ENCODE measurements around the gene THAP7.

The THAP7 gene

GRCh38 chr22:21031545-21032036, 29.7 kb upstream of the THAP7 start:
- peaks cover 1% of the 10 kb centered on the region for H3K79me1 ChIP-seq (ENCODE audit: low read depth, low read length)
- peak overlapping the region; percentile 56 for H3K4ac ChIP-seq (ENCODE audit: low read length)
- H2BK12ac ChIP-seq (ENCODE audit: low read length), result peak overlapping the region; percentile 78
- H3K23ac ChIP-seq (ENCODE audit: low read depth, low read length, poor library complexity), result peak overlapping the region; percentile 89
- peaks cover 0 to 2% of the 10 kb centered on the region in 2 donors for H3K9me3 ChIP-seq (replicated peaks in 1 of 2; ENCODE audit: control insufficient read depth in 2 of 2, insufficient read depth in 1 of 2, low read depth in 1 of 2, low read length in 2 of 2)
- no peak overlapping the region for H4K8ac ChIP-seq (ENCODE audit: low read depth, low read length)
- H3K4me3 ChIP-seq (ENCODE audit: low read length in 2 of 2), result no peak overlapping the region
- H4K91ac ChIP-seq (ENCODE audit: low read depth, low read length, poor library complexity), result no peak overlapping the region
- H3K27me3 ChIP-seq (ENCODE audit: control insufficient read depth in 3 of 3, insufficient read depth in 3 of 3, low read depth in 1 of 3, low read length in 3 of 3), result peaks cover 0 to 51% (median 18%) of the 10 kb centered on the region in 3 experiments
- no peak for DNase-seq (ENCODE audit: low spot score)
- H3K4me2 ChIP-seq (ENCODE audit: insufficient read depth, low read length, poor library complexity, severe bottlenecking), result peak overlapping the region; percentile 79
- peak overlapping the region; percentile 86 for H2BK15ac ChIP-seq (ENCODE audit: low read length)
- peak overlapping the region; percentile 47 for H3K14ac ChIP-seq (ENCODE audit: low read length)
- no CpG with 5 or more reads among the region's 18 CpGs for WGBS, 2 donors (ENCODE audit: extremely low coverage in 2 of 2, insufficient read length in 2 of 2, insufficient replicate concordance in 1 of 2)
- peak overlapping the region; percentile 77 for H2BK5ac ChIP-seq (ENCODE audit: low read length)
- peak overlapping the region; percentile 75 for H3K9ac ChIP-seq (ENCODE audit: low read depth, low read length, poor library complexity)
- no peak overlapping the region for H3K27ac ChIP-seq (replicated peaks; ENCODE audit: low read length)
- peak overlapping the region; percentile 96 for H3K18ac ChIP-seq (ENCODE audit: low read length)
- peak overlapping the region; percentile 43 for H2AK5ac ChIP-seq (ENCODE audit: low read depth, low read length)
- no peak overlapping the region for H2BK120ac ChIP-seq (ENCODE audit: low read depth, low read length)
- no peaks in the 10 kb centered on the region for H3K36me3 ChIP-seq (replicated peaks in 1 of 2; ENCODE audit: control insufficient read depth in 2 of 2, insufficient read depth in 2 of 2, low read length in 2 of 2)
- no peak overlapping the region for H2AFZ ChIP-seq (ENCODE audit: low read length)
- peaks cover 6 to 18% of the 10 kb centered on the region in 2 donors for H3K4me1 ChIP-seq (ENCODE audit: control insufficient read depth in 2 of 2, insufficient read depth in 1 of 2, low read depth in 1 of 2, low read length in 2 of 2)

- Histone ChIP-seq H2BK15ac (ENCODE audit: low read length) (peak overlapping the region; percentile 86), H3K4ac (ENCODE audit: low read length) (no peak overlapping the region), H3K4me1 (ENCODE audit: control insufficient read depth in 2 of 2, insufficient read depth in 1 of 2, low read depth in 1 of 2, low read length in 2 of 2) (peaks cover 6 to 18% of the 10 kb centered on the region in 2 donors), H3K79me1 (ENCODE audit: low read depth, low read length) (peaks cover 1% of the 10 kb centered on the region), H3K36me3 (replicated peaks in 1 of 2; ENCODE audit: control insufficient read depth in 2 of 2, insufficient read depth in 2 of 2, low read length in 2 of 2) (no peaks in the 10 kb centered on the region), H2AFZ (ENCODE audit: low read length) (no peak overlapping the region), H4K91ac (ENCODE audit: low read depth, low read length, poor library complexity) (no peak overlapping the region), H3K23ac (ENCODE audit: low read depth, low read length, poor library complexity) (peak overlapping the region; percentile 93), H3K27me3 (ENCODE audit: control insufficient read depth in 3 of 3, insufficient read depth in 3 of 3, low read depth in 1 of 3, low read length in 3 of 3) (peaks cover 0 to 51% (median 18%) of the 10 kb centered on the region in 3 experiments), H2BK12ac (ENCODE audit: low read length) (peak overlapping the region; percentile 89), H3K9me3 (replicated peaks in 1 of 2; ENCODE audit: control insufficient read depth in 2 of 2, insufficient read depth in 1 of 2, low read depth in 1 of 2, low read length in 2 of 2) (peaks cover 0 to 2% of the 10 kb centered on the region in 2 donors), H3K4me2 (ENCODE audit: insufficient read depth, low read length, poor library complexity, severe bottlenecking) (no peak overlapping the region), H3K18ac (ENCODE audit: low read length) (peak overlapping the region; percentile 96), H2AK5ac (ENCODE audit: low read depth, low read length) (peak overlapping the region; percentile 43), H2BK5ac (ENCODE audit: low read length) (peak overlapping the region; percentile 77), H3K27ac (replicated peaks; ENCODE audit: low read length) (no peak overlapping the region), H3K4me3 (ENCODE audit: low read length in 2 of 2) (no peak overlapping the region), H3K14ac (ENCODE audit: low read length) (peak overlapping the region; percentile 39), H2BK120ac (ENCODE audit: low read depth, low read length) (no peak overlapping the region), H4K8ac (ENCODE audit: low read depth, low read length) (no peak overlapping the region), H3K9ac (ENCODE audit: low read depth, low read length, poor library complexity) (peak overlapping the region; percentile 75)
- no peak for DNase-seq (ENCODE audit: low spot score)
- no CpG with 5 or more reads among the region's 40 CpGs for WGBS, 2 donors (ENCODE audit: extremely low coverage in 2 of 2, insufficient read length in 2 of 2, insufficient replicate concordance in 1 of 2)
Observed at GRCh38 chr22:21030621-21031544, 29.0 kb upstream of the THAP7 start.

GRCh38 chr22:21030032-21030431, 28.1 kb upstream of the THAP7 start:
- no peak overlapping the region for H3K4ac ChIP-seq (ENCODE audit: low read length)
- peak overlapping the region; percentile 98 for H3K23ac ChIP-seq (ENCODE audit: low read depth, low read length, poor library complexity)
- H3K27ac ChIP-seq (replicated peaks; ENCODE audit: low read length), result no peak overlapping the region
- no peak overlapping the region for H4K91ac ChIP-seq (ENCODE audit: low read depth, low read length, poor library complexity)
- H3K4me2 ChIP-seq (ENCODE audit: insufficient read depth, low read length, poor library complexity, severe bottlenecking), result no peak overlapping the region
- peak overlapping the region; percentile 73 for H2BK15ac ChIP-seq (ENCODE audit: low read length)
- DNase-seq (ENCODE audit: low spot score), result no peak
- peak overlapping the region; percentile 78 for H2AK5ac ChIP-seq (ENCODE audit: low read depth, low read length)
- H3K4me1 ChIP-seq (ENCODE audit: control insufficient read depth in 2 of 2, insufficient read depth in 1 of 2, low read depth in 1 of 2, low read length in 2 of 2), result peaks cover 6 to 18% of the 10 kb centered on the region in 2 donors
- H2BK12ac ChIP-seq (ENCODE audit: low read length), result no peak overlapping the region
- no peaks in the 10 kb centered on the region for H3K36me3 ChIP-seq (replicated peaks in 1 of 2; ENCODE audit: control insufficient read depth in 2 of 2, insufficient read depth in 2 of 2, low read length in 2 of 2)
- peaks cover 1% of the 10 kb centered on the region for H3K79me1 ChIP-seq (ENCODE audit: low read depth, low read length)
- H3K9me3 ChIP-seq (replicated peaks in 1 of 2; ENCODE audit: control insufficient read depth in 2 of 2, insufficient read depth in 1 of 2, low read depth in 1 of 2, low read length in 2 of 2), result peaks cover 0 to 2% of the 10 kb centered on the region in 2 donors
- no peak overlapping the region for H2BK120ac ChIP-seq (ENCODE audit: low read depth, low read length)
- H3K14ac ChIP-seq (ENCODE audit: low read length), result peak overlapping the region; percentile 86
- peak overlapping the region; percentile 86 for H3K18ac ChIP-seq (ENCODE audit: low read length)
- no peak overlapping the region for H3K9ac ChIP-seq (ENCODE audit: low read depth, low read length, poor library complexity)
- no peak overlapping the region for H2AFZ ChIP-seq (ENCODE audit: low read length)
- WGBS, 2 donors (ENCODE audit: extremely low coverage in 2 of 2, insufficient read length in 2 of 2, insufficient replicate concordance in 1 of 2), result no CpG with 5 or more reads among the region's 15 CpGs
- no peak overlapping the region for H3K4me3 ChIP-seq (ENCODE audit: low read length in 2 of 2)
- no peak overlapping the region for H4K8ac ChIP-seq (ENCODE audit: low read depth, low read length)
- H3K27me3 ChIP-seq (ENCODE audit: control insufficient read depth in 3 of 3, insufficient read depth in 3 of 3, low read depth in 1 of 3, low read length in 3 of 3), result peaks cover 0 to 48% (median 18%) of the 10 kb centered on the region in 3 experiments
- H2BK5ac ChIP-seq (ENCODE audit: low read length), result no peak overlapping the region

GRCh38 chr22:21029486-21030025, 27.6 kb upstream of the THAP7 start:
- Histone ChIP-seq H4K8ac (ENCODE audit: low read depth, low read length) (peak overlapping the region; percentile 29), H3K9me3 (replicated peaks in 1 of 2; ENCODE audit: control insufficient read depth in 2 of 2, insufficient read depth in 1 of 2, low read depth in 1 of 2, low read length in 2 of 2) (peaks cover 0 to 2% of the 10 kb centered on the region in 2 donors), H3K4me2 (ENCODE audit: insufficient read depth, low read length, poor library complexity, severe bottlenecking) (no peak overlapping the region), H2BK5ac (ENCODE audit: low read length) (no peak overlapping the region), H3K4me3 (ENCODE audit: low read length in 2 of 2) (no peak overlapping the region), H3K36me3 (replicated peaks in 1 of 2; ENCODE audit: control insufficient read depth in 2 of 2, insufficient read depth in 2 of 2, low read length in 2 of 2) (no peaks in the 10 kb centered on the region), H2BK12ac (ENCODE audit: low read length) (peak overlapping the region; percentile 52), H3K18ac (ENCODE audit: low read length) (peak overlapping the region; percentile 86), H3K27ac (replicated peaks; ENCODE audit: low read length) (no peak overlapping the region), H3K9ac (ENCODE audit: low read depth, low read length, poor library complexity) (no peak overlapping the region), H3K23ac (ENCODE audit: low read depth, low read length, poor library complexity) (peak overlapping the region; percentile 98), H3K27me3 (ENCODE audit: control insufficient read depth in 3 of 3, insufficient read depth in 3 of 3, low read depth in 1 of 3, low read length in 3 of 3) (peaks cover 0 to 43% (median 18%) of the 10 kb centered on the region in 3 experiments), H2AK5ac (ENCODE audit: low read depth, low read length) (peak overlapping the region; percentile 78), H3K4ac (ENCODE audit: low read length) (no peak overlapping the region), H3K4me1 (ENCODE audit: control insufficient read depth in 2 of 2, insufficient read depth in 1 of 2, low read depth in 1 of 2, low read length in 2 of 2) (peaks cover 6 to 18% of the 10 kb centered on the region in 2 donors), H3K14ac (ENCODE audit: low read length) (peak overlapping the region; percentile 86), H2BK15ac (ENCODE audit: low read length) (peak overlapping the region; percentile 73), H3K79me1 (ENCODE audit: low read depth, low read length) (peaks cover 1% of the 10 kb centered on the region), H2BK120ac (ENCODE audit: low read depth, low read length) (no peak overlapping the region), H2AFZ (ENCODE audit: low read length) (peak overlapping the region; percentile 35), H4K91ac (ENCODE audit: low read depth, low read length, poor library complexity) (no peak overlapping the region)
- WGBS, 2 donors (ENCODE audit: extremely low coverage in 2 of 2, insufficient read length in 2 of 2, insufficient replicate concordance in 1 of 2), result no CpG with 5 or more reads among the region's 12 CpGs
- DNase-seq (ENCODE audit: low spot score), result no peak

Data from neuronal stem cell (in vitro differentiated cells).